HG02759 (cell line): ENCODE results near the gene GPR15LG.

Experiments used
- ATAC-seq: cut with Tn5 transposase; IDR thresholded peaks from one replicate; pipeline ENCODE4 v1.9.1; 2021; ENCODE audit warnings: mild to moderate bottlenecking, moderate library complexity; ENCODE audit not compliant: unreplicated experiment

GPR15LG gene

GRCh38 chr10:84213076-84213475 is 39.5 kb downstream of the GPR15LG start:
- ATAC-seq, result no peak

GRCh38 chr10:84214046-84214572 is 40.5 kb downstream of the GPR15LG start:
- peak; percentile 45 for ATAC-seq

- ATAC-seq, result peak; percentile 90
These were observed 41.1 kb downstream of the GPR15LG start for GRCh38 chr10:84214612-84215235.

DNA sequence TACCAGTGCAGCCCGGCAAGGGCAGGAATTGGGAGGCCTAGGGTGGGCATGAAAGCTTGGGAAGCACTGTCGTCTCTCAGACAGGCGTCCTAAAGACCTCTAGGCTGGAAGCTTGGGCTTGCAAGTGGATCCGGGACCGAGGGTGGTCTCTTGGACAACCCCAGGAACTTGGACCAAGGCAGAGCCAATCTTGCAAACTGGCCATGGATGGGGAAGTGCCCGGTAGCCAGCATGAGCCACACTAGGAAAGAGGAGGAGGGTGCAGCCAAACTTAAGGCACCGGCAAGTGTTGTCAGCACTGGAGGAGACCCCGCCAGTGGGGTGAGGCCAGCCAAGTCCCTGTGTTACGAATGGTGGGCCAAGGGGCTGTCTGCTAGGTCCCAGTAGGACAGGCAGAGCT is 43.2 kb downstream of the GPR15LG start:
- no peak for ATAC-seq

- no peak for ATAC-seq
These were observed 44.1 kb downstream of the GPR15LG start for GRCh38 chr10:84217746-84218145.

DNA sequence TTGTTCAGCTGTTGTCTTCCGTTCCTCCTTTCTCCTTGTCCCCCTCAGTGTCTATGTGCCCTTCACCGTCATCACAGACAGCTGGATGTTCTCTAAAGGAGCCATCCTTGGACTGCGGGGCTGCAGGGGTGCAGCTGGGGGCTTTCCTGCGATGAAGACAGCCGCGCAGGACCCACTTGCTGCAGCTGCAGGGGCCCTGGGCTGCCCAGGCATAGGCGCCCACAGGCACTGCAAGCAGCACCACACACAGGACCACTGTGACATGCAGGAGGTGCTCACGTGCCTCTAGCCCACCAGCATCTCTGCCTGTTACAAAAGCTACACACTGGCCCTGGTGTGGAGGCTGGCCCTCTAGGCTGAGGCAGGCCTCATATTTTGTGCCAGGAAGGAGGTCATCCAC is 48.3 kb downstream of the GPR15LG start:
- ATAC-seq, result no peak

- ATAC-seq, result no peak
These were observed 50.9 kb downstream of the GPR15LG start for GRCh38 chr10:84224411-84225028.

DNA sequence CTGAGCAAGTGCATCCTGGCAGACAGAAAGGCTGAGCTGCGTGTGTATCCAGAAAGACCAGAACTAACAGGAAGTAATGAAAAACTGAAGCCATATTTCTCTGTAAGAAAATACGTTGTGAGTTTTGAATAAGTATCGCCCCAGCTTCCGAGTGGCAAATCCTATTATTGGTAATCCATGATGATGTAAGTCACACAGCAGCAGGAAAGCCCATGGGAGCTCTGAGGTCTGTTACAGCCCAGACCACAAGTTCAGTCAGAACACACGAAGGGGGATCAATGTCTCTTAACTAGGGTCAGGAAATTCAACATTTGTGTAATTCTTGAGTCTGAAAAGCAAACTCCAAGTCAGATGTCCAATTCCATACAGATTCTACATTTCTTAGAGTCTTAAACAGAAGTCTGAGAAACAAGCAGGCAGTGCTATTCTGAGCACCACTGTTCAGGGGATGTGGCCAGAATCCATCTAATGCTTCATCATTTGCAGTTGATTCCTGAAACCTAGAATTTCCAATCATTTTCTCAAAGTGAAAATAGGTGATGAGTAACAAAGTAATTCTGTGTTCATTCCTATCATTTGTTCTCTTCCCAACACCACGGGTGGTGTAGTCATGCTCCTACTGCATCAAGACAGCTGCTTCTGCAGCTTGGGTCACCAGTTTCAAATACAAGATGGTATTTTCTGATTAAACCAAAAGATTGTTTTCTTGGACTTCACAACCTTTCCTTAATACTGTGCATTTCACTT is 52.0 kb downstream of the GPR15LG start, which contains the start of gene LRIT2:
LRIT2 (minus strand) TSS at position 118 of the 747 bp plus-strand sequence; CDS start at position 94, 24 bp downstream.
- ATAC-seq, result no peak

- ATAC-seq, result no peak
These were observed 53.0 kb downstream of the GPR15LG start for GRCh38 chr10:84226616-84227015.

- ATAC-seq, result no peak
These were observed 54.2 kb downstream of the GPR15LG start for GRCh38 chr10:84227810-84228209.

- no peak for ATAC-seq
These were observed 56.8 kb downstream of the GPR15LG start for GRCh38 chr10:84230359-84230758.

DNA sequence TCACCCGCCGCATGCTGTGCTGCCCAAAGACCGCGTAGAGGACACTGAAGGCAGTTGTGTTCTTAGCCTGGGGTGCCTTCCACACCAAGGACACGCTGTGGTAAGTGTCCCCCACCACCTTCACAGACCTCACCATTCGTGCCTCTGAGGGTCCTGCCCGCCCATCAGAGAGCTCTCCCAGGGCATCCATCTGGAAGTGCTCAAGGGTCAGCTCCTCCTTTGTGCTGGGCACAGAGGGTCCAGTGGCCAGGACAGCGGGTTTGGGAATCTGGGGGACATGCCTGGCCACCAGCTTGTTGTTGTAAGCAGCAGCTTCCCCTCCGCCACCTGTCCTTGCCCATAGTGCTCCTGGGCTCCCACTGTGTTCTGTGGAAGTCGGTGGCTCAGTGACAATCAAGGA is 58.8 kb downstream of the GPR15LG start:
- no peak for ATAC-seq

- ATAC-seq, result no peak
These were observed 60.3 kb downstream of the GPR15LG start for GRCh38 chr10:84233940-84234339.

DNA sequence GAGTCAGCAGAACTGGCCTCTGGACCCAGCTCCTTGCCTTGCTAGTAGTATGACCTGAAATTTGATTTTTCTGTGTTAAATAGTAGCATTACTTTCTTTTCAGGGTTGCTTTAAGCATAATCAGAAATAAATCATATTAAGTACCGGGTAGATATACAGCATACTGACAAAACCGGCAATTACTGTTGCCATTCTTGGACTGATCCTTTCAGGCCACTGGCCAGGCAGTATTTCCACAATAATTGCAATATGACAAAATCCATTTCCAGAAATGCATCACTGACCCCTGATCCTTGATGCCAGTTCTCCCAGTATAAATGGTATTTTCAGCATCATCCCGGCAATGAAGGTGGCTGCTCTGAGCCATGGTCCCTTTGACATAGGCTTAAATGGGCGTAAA is 60.9 kb downstream of the GPR15LG start:
- ATAC-seq, result no peak
